GM23338 (cell line): ENCODE data around the gene PHETA2.

Experiments used
- CREB1 ChIP-seq: fragments of 250-450 bp; sonication (Bioruptor Pico); IDR thresholded peaks from 2 replicates; pipeline ENCODE4 v1.5.0; 2020; ENCODE audit warnings: low read depth, mild to moderate bottlenecking, moderate library complexity
- EZH2 ChIP-seq: fragments of 200-600 bp; sonication (generic); IDR thresholded peaks from one replicate; pipeline ENCODE4 v1.8.0; 2017; ENCODE audit warnings: antibody characterized with exemption, mild to moderate bottlenecking, low read depth; ENCODE audit not compliant: unreplicated experiment
- EZH2phosphoT487 ChIP-seq: fragments of 200-600 bp; sonication (generic); IDR thresholded peaks from one replicate; pipeline ENCODE4 v1.8.1; 2018; ENCODE audit warnings: antibody characterized with exemption; ENCODE audit not compliant: unreplicated experiment
- JUNB ChIP-seq: IDR thresholded peaks from one replicate; pipeline ENCODE4 v1.6.1; 2016; ENCODE audit warnings: antibody characterized with exemption; ENCODE audit not compliant: unreplicated experiment
- NANOG ChIP-seq: IDR thresholded peaks from 2 replicates; pipeline ENCODE4 v1.6.1; 2016; ENCODE audit warnings: antibody characterized with exemption, borderline replicate concordance
- POLR2AphosphoS5 ChIP-seq: IDR thresholded peaks from 2 replicates; pipeline ENCODE4 v1.6.1; 2016; ENCODE audit warnings: antibody characterized with exemption, low read depth
- STAT1 ChIP-seq: IDR thresholded peaks from one replicate; pipeline ENCODE4 v1.6.1; 2016; ENCODE audit warnings: antibody characterized with exemption; ENCODE audit not compliant: unreplicated experiment
- ZNF114 ChIP-seq: fragments of 250-450 bp; sonication (Bioruptor Pico); IDR thresholded peaks from 2 replicates; pipeline ENCODE4 v1.5.0; 2020; ENCODE audit warnings: mild to moderate bottlenecking, moderate library complexity
- TF ChIP-seq, protein P1 (sequence below), 2 experiments: fragments of 200-600 bp in 1 of 2; sonication (generic) in 1 of 2; conservative IDR thresholded peaks; 2 replicates each; pipeline versions ENCODE4 v1.5.1 to v1.6.1; 2016 to 2017; ENCODE audit warnings: antibody characterized with exemption in 2 of 2, low read depth in 2 of 2, mild to moderate bottlenecking in 2 of 2, moderate library complexity in 1 of 2
- TF ChIP-seq, protein P2 (sequence below): IDR thresholded peaks from one replicate; pipeline ENCODE4 v1.6.1; 2018; ENCODE audit warnings: antibody characterized with exemption; ENCODE audit not compliant: unreplicated experiment
- TF ChIP-seq, protein P3 (sequence below): fragments of 250-450 bp; sonication (Bioruptor Pico); IDR thresholded peaks from 2 replicates; pipeline ENCODE4 v1.5.0; 2020; ENCODE audit warnings: mild to moderate bottlenecking, moderate library complexity
- TF ChIP-seq, protein P4 (sequence below): IDR thresholded peaks from 2 replicates; pipeline ENCODE4 v1.6.1; 2016; ENCODE audit warnings: antibody characterized with exemption

DNA sequence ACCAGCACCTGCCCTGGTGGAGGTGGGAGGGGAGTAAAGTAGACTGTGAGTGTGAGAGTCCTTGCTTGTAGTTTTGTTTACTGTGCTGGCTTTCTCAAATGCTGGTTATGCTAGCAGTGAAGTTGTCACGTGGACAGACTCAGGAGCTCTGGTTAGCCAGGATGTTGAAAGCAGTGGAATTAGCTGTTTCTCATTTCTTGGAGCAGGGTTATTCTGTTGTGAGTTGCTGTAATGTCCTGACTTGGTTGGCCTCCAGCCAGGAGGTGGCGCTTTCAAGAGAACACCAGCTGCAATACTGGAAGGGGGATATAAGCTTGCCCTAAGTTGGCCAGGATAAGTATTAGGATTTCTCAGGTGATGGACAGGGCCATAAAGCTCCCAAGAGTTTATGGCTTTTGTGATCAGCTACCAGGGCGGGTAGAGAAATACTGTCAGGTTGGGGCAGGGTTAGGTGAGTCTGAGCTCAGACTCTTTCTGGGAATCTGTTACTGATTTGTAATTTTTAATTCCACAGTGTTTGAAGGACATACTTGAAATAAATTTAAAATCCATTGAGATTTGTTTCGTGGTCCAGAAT lies 42.9 kb downstream of the PHETA2 start:
- no peak for TF ChIP-seq EZH2
- TF ChIP-seq, protein P1, sequence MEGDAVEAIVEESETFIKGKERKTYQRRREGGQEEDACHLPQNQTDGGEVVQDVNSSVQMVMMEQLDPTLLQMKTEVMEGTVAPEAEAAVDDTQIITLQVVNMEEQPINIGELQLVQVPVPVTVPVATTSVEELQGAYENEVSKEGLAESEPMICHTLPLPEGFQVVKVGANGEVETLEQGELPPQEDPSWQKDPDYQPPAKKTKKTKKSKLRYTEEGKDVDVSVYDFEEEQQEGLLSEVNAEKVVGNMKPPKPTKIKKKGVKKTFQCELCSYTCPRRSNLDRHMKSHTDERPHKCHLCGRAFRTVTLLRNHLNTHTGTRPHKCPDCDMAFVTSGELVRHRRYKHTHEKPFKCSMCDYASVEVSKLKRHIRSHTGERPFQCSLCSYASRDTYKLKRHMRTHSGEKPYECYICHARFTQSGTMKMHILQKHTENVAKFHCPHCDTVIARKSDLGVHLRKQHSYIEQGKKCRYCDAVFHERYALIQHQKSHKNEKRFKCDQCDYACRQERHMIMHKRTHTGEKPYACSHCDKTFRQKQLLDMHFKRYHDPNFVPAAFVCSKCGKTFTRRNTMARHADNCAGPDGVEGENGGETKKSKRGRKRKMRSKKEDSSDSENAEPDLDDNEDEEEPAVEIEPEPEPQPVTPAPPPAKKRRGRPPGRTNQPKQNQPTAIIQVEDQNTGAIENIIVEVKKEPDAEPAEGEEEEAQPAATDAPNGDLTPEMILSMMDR (conservative IDR thresholded peaks at IDR 0.05; ENCODE audit: low read depth in 2 of 2), result peak; percentile 71 to 79
- TF ChIP-seq, protein P2, sequence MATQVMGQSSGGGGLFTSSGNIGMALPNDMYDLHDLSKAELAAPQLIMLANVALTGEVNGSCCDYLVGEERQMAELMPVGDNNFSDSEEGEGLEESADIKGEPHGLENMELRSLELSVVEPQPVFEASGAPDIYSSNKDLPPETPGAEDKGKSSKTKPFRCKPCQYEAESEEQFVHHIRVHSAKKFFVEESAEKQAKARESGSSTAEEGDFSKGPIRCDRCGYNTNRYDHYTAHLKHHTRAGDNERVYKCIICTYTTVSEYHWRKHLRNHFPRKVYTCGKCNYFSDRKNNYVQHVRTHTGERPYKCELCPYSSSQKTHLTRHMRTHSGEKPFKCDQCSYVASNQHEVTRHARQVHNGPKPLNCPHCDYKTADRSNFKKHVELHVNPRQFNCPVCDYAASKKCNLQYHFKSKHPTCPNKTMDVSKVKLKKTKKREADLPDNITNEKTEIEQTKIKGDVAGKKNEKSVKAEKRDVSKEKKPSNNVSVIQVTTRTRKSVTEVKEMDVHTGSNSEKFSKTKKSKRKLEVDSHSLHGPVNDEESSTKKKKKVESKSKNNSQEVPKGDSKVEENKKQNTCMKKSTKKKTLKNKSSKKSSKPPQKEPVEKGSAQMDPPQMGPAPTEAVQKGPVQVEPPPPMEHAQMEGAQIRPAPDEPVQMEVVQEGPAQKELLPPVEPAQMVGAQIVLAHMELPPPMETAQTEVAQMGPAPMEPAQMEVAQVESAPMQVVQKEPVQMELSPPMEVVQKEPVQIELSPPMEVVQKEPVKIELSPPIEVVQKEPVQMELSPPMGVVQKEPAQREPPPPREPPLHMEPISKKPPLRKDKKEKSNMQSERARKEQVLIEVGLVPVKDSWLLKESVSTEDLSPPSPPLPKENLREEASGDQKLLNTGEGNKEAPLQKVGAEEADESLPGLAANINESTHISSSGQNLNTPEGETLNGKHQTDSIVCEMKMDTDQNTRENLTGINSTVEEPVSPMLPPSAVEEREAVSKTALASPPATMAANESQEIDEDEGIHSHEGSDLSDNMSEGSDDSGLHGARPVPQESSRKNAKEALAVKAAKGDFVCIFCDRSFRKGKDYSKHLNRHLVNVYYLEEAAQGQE, result no peak
- no peak for TF ChIP-seq EZH2phosphoT487
- TF ChIP-seq POLR2AphosphoS5, result no peak
- no peak for TF ChIP-seq NANOG
- no peak for TF ChIP-seq JUNB
- TF ChIP-seq ZNF114 (CRISPR knock-in tag), result no peak
- no peak for TF ChIP-seq STAT1
- TF ChIP-seq CREB1 (CRISPR knock-in tag), result no peak
- TF ChIP-seq, protein P3, sequence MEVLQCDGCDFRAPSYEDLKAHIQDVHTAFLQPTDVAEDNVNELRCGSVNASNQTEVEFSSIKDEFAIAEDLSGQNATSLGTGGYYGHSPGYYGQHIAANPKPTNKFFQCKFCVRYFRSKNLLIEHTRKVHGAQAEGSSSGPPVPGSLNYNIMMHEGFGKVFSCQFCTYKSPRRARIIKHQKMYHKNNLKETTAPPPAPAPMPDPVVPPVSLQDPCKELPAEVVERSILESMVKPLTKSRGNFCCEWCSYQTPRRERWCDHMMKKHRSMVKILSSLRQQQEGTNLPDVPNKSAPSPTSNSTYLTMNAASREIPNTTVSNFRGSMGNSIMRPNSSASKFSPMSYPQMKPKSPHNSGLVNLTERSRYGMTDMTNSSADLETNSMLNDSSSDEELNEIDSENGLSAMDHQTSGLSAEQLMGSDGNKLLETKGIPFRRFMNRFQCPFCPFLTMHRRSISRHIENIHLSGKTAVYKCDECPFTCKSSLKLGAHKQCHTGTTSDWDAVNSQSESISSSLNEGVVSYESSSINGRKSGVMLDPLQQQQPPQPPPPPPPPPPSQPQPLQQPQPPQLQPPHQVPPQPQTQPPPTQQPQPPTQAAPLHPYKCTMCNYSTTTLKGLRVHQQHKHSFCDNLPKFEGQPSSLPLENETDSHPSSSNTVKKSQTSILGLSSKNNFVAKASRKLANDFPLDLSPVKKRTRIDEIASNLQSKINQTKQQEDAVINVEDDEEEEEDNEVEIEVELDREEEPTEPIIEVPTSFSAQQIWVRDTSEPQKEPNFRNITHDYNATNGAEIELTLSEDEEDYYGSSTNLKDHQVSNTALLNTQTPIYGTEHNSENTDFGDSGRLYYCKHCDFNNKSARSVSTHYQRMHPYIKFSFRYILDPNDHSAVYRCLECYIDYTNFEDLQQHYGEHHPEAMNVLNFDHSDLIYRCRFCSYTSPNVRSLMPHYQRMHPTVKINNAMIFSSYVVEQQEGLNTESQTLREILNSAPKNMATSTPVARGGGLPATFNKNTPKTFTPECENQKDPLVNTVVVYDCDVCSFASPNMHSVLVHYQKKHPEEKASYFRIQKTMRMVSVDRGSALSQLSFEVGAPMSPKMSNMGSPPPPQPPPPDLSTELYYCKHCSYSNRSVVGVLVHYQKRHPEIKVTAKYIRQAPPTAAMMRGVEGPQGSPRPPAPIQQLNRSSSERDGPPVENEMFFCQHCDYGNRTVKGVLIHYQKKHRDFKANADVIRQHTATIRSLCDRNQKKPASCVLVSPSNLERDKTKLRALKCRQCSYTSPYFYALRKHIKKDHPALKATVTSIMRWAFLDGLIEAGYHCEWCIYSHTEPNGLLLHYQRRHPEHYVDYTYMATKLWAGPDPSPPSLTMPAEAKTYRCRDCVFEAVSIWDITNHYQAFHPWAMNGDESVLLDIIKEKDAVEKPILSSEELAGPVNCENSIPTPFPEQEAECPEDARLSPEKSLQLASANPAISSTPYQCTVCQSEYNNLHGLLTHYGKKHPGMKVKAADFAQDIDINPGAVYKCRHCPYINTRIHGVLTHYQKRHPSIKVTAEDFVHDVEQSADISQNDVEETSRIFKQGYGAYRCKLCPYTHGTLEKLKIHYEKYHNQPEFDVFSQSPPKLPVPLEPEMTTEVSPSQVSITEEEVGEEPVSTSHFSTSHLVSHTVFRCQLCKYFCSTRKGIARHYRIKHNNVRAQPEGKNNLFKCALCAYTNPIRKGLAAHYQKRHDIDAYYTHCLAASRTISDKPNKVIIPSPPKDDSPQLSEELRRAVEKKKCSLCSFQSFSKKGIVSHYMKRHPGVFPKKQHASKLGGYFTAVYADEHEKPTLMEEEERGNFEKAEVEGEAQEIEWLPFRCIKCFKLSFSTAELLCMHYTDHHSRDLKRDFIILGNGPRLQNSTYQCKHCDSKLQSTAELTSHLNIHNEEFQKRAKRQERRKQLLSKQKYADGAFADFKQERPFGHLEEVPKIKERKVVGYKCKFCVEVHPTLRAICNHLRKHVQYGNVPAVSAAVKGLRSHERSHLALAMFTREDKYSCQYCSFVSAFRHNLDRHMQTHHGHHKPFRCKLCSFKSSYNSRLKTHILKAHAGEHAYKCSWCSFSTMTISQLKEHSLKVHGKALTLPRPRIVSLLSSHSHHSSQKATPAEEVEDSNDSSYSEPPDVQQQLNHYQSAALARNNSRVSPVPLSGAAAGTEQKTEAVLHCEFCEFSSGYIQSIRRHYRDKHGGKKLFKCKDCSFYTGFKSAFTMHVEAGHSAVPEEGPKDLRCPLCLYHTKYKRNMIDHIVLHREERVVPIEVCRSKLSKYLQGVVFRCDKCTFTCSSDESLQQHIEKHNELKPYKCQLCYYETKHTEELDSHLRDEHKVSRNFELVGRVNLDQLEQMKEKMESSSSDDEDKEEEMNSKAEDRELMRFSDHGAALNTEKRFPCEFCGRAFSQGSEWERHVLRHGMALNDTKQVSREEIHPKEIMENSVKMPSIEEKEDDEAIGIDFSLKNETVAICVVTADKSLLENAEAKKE, result no peak
- TF ChIP-seq, protein P4, sequence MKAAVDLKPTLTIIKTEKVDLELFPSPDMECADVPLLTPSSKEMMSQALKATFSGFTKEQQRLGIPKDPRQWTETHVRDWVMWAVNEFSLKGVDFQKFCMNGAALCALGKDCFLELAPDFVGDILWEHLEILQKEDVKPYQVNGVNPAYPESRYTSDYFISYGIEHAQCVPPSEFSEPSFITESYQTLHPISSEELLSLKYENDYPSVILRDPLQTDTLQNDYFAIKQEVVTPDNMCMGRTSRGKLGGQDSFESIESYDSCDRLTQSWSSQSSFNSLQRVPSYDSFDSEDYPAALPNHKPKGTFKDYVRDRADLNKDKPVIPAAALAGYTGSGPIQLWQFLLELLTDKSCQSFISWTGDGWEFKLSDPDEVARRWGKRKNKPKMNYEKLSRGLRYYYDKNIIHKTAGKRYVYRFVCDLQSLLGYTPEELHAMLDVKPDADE, result no peak
